HepG2 (cell line): ENCODE measurements around the gene AGFG1. TPM values are rescaled to one million over a fixed set of nuclear protein-coding genes. Genes with fewer than 3 reads are reported as not detected.
A peak's percentile ranks its signal among the peaks of the same experiment; 100 is the strongest.

ENCODE experiments used
- ERF ChIP-seq: IDR thresholded peaks from 2 replicates; pipeline ENCODE4 v1.6.1; 2018; ENCODE audit warnings: missing biosample characterization, missing genetic modification reagents
- KDM3A ChIP-seq: IDR thresholded peaks from 2 replicates; pipeline ENCODE4 v1.6.1; 2018; ENCODE audit warnings: low read depth, missing compliant biosample characterization
- MIER2 ChIP-seq: IDR thresholded peaks from 2 replicates; pipeline ENCODE4 v1.6.1; 2016; ENCODE audit warnings: missing biosample characterization, missing genetic modification reagents
- MIXL1 ChIP-seq: IDR thresholded peaks from 2 replicates; pipeline ENCODE4 v1.6.1; 2016
- NONO ChIP-seq, 2 experiments: fragments of 450-650 bp in 1 of 2; sonication (generic) in 1 of 2; formaldehyde crosslinking in 1 of 2; IDR thresholded peaks in 1 of 2; conservative IDR thresholded peaks in 1 of 2; 2 replicates each; pipeline versions ENCODE4 v1.6.1 to v1.8.0; 2017 to 2022; ENCODE audit warnings: mild to moderate bottlenecking in 1 of 2, missing genetic modification reagents in 1 of 2, moderate library complexity in 1 of 2
- PHF8 ChIP-seq: sonication (generic); formaldehyde crosslinking; IDR thresholded peaks from 2 replicates; pipeline ENCODE4 v1.5.0; 2020; ENCODE audit warnings: missing genetic modification reagents
- PRDM10 ChIP-seq: sonication (generic); formaldehyde crosslinking; IDR thresholded peaks from 2 replicates; pipeline ENCODE4 v1.4.0; 2020; ENCODE audit warnings: low read depth, missing genetic modification reagents
- ZHX2 ChIP-seq, 2 experiments: sonication (generic) in 1 of 2; formaldehyde crosslinking in 1 of 2; IDR thresholded peaks; 2 replicates each; pipeline versions ENCODE4 v1.6.1 to v1.9.0; 2014 to 2022; ENCODE audit warnings: antibody characterized with exemption in 1 of 2, borderline replicate concordance in 1 of 2, inconsistent platforms in 1 of 2, low read depth in 1 of 2, missing genetic modification reagents in 1 of 2
- ZMAT3 ChIP-seq: sonication (generic); formaldehyde crosslinking; conservative IDR thresholded peaks from 2 replicates; pipeline ENCODE4 v1.7.0; 2021; ENCODE audit warnings: missing genetic modification reagents
- ZNF160 ChIP-seq: sonication (generic); formaldehyde crosslinking; IDR thresholded peaks from 2 replicates; pipeline ENCODE4 v1.8.0; 2022; ENCODE audit warnings: mild to moderate bottlenecking, inconsistent platforms, missing genetic modification reagents
- ZNF441 ChIP-seq: sonication (generic); formaldehyde crosslinking; IDR thresholded peaks from 2 replicates; pipeline ENCODE4 v1.7.0; 2021; ENCODE audit warnings: missing genetic modification reagents, borderline replicate concordance
- ZNF496 ChIP-seq: sonication (generic); formaldehyde crosslinking; IDR thresholded peaks from 2 replicates; pipeline ENCODE4 v1.8.1; 2023; ENCODE audit warnings: mild to moderate bottlenecking, moderate library complexity, missing genetic modification reagents; ENCODE audit not compliant: insufficient replicate concordance
- ZNF530 ChIP-seq: sonication (generic); formaldehyde crosslinking; IDR thresholded peaks from 2 replicates; pipeline ENCODE4 v1.5.0; 2020; ENCODE audit warnings: low read depth, mild to moderate bottlenecking, missing genetic modification reagents
- ZNF574 ChIP-seq: sonication (generic); formaldehyde crosslinking; IDR thresholded peaks from 2 replicates; pipeline ENCODE4 v1.4.0; 2020; ENCODE audit warnings: missing genetic modification reagents
- ZNF639 ChIP-seq: conservative IDR thresholded peaks from 2 replicates; pipeline ENCODE4 v1.6.1; 2018; ENCODE audit warnings: missing genetic modification reagents
- polyA plus RNA-seq, 8 experiments: library from polyadenylated mRNA; depleted of rRNA in 3 of 8; stranded (reverse) in 7 of 8; unstranded in 1 of 8; fragments of >200 nt; fragmentation: Illumina TruSeq in 4 of 8; extraction: Trizol in 4 of 8; gene quantifications; 2 replicates each; pipeline versions ENCODE4 v1.2.1 to v1.2.3, GENCODE V29; 2011 to 2016; ENCODE audit warnings: low read depth in 4 of 8, missing spikeins in 1 of 8, mixed read lengths in 1 of 8; ENCODE audit not compliant: insufficient read depth in 1 of 8
- total RNA-seq, 5 experiments: library from RNA; depleted of rRNA; stranded (reverse); fragments of >200 nt; fragmentation: Illumina TruSeq; extraction: Trizol; gene quantifications; 2 replicates each; pipeline ENCODE4 v1.2.3, GENCODE V29; 2016; ENCODE audit warnings: low read depth in 1 of 5

Gene AGFG1
- total and polyA plus RNA-seq, 2 of the 13 experiments (the other 11 are each of a cell fraction or from before 2014, with no cell fraction given) = 145 to 168 TPM

GRCh38 chr2:227471924-227472264, at the start of gene AGFG1 (continued):
- TF ChIP-seq ZHX2 (IDR thresholded peaks at IDR 0.05; ENCODE audit: low read depth) (0 out of 2 replicates have a peak, but pooled peaks have one; percentile 62), ZHX2 (CRISPR knock-in tag; IDR thresholded peaks at IDR 0.05; ENCODE audit: borderline replicate concordance) (no peak), MIER2 (0 out of 2 replicates have a peak, but pooled peaks have one; percentile 17), ZNF639 (CRISPR knock-in tag) (0 out of 2 replicates have a peak, but pooled peaks have one; percentile 54), ZNF530 (CRISPR knock-in tag) (no peak), KDM3A (CRISPR knock-in tag) (peak; percentile 94), ZMAT3 (CRISPR knock-in tag) (peak; percentile 76), ZNF160 (CRISPR knock-in tag) (peak; percentile 80), MIXL1 (CRISPR knock-in tag) (no peak), ZNF496 (CRISPR knock-in tag) (no peak), NONO (IDR thresholded peaks at IDR 0.05) (no peak), NONO (CRISPR knock-in tag; conservative IDR thresholded peaks at IDR 0.05) (peak; percentile 78; the same call in 1 of the 2 replicates), PHF8 (CRISPR knock-in tag) (peak; percentile 88), ZNF441 (0 out of 2 replicates have a peak, but pooled peaks have one; percentile 67), ERF (peak; percentile 85; the same call in 1 of the 2 replicates), PRDM10 (CRISPR knock-in tag) (peak; percentile 65; the same call in 1 of the 2 replicates), ZNF574 (CRISPR knock-in tag) (peak; percentile 99)
